HepG2 (cell line): ENCODE data around the gene COL27A1. TPM values are rescaled to one million over a fixed set of nuclear protein-coding genes. Genes with fewer than 3 reads are reported as not detected.

ENCODE experiments used
- CAMTA2 ChIP-seq: sonication (generic); formaldehyde crosslinking; IDR thresholded peaks from 2 replicates; pipeline ENCODE4 v1.4.0; 2020; ENCODE audit warnings: mild to moderate bottlenecking, missing genetic modification reagents, borderline replicate concordance
- DNMT3B ChIP-seq: conservative IDR thresholded peaks from 2 replicates; pipeline ENCODE4 v1.6.1; 2016; ENCODE audit warnings: missing biosample characterization, control low read depth
- EEA1 ChIP-seq: sonication (generic); formaldehyde crosslinking; IDR thresholded peaks from 2 replicates; pipeline ENCODE4 v1.5.1; 2020; ENCODE audit warnings: mild to moderate bottlenecking, missing genetic modification reagents, borderline replicate concordance
- KAT8 ChIP-seq: IDR thresholded peaks from 2 replicates; pipeline ENCODE4 v1.6.1; 2016; ENCODE audit warnings: missing genetic modification reagents, missing compliant biosample characterization
- PLRG1 ChIP-seq: fragments of 450-650 bp; conservative IDR thresholded peaks from 2 replicates; pipeline ENCODE4 v1.6.1; 2016
- PLSCR1 ChIP-seq: sonication (generic); formaldehyde crosslinking; IDR thresholded peaks from 2 replicates; pipeline ENCODE4 v1.5.0; 2020; ENCODE audit warnings: missing genetic modification reagents, mild to moderate bottlenecking, borderline replicate concordance
- REPIN1 ChIP-seq: sonication (generic); formaldehyde crosslinking; IDR thresholded peaks from 2 replicates; pipeline ENCODE4 v1.8.0; 2022; ENCODE audit warnings: missing genetic modification reagents, low read depth, mild to moderate bottlenecking, borderline replicate concordance
- ZBTB3 ChIP-seq: sonication (generic); formaldehyde crosslinking; IDR thresholded peaks from 2 replicates; pipeline ENCODE4 v1.4.0; 2020; ENCODE audit warnings: low read depth, mild to moderate bottlenecking, moderate library complexity, missing genetic modification reagents, borderline replicate concordance
- ZNF225 ChIP-seq: sonication (generic); formaldehyde crosslinking; IDR thresholded peaks from 2 replicates; pipeline ENCODE4 v1.4.0; 2020; ENCODE audit warnings: mild to moderate bottlenecking, missing genetic modification reagents
- ZNF33A ChIP-seq: sonication (generic); formaldehyde crosslinking; IDR thresholded peaks from 2 replicates; pipeline ENCODE4 v1.5.1; 2020; ENCODE audit warnings: missing genetic modification reagents, mild to moderate bottlenecking, moderate library complexity, borderline replicate concordance
- ZNF543 ChIP-seq: sonication (generic); formaldehyde crosslinking; IDR thresholded peaks from 2 replicates; pipeline ENCODE4 v1.4.0; 2020; ENCODE audit warnings: mild to moderate bottlenecking, missing genetic modification reagents
- ZNF569 ChIP-seq: sonication (generic); formaldehyde crosslinking; IDR thresholded peaks from 2 replicates; pipeline ENCODE4 v1.5.0; 2020; ENCODE audit warnings: mild to moderate bottlenecking, missing genetic modification reagents, moderate library complexity, borderline replicate concordance
- ZNF576 ChIP-seq: sonication (generic); formaldehyde crosslinking; IDR thresholded peaks from 2 replicates; pipeline ENCODE4 v1.4.0; 2020; ENCODE audit warnings: mild to moderate bottlenecking, missing genetic modification reagents
- polyA plus RNA-seq, 8 experiments: library from polyadenylated mRNA; depleted of rRNA in 3 of 8; stranded (reverse) in 7 of 8; unstranded in 1 of 8; fragments of >200 nt; fragmentation: Illumina TruSeq in 4 of 8; extraction: Trizol in 4 of 8; gene quantifications; 2 replicates each; pipeline versions ENCODE4 v1.2.1 to v1.2.3, GENCODE V29; 2011 to 2016; ENCODE audit warnings: low read depth in 4 of 8, missing spikeins in 1 of 8, mixed read lengths in 1 of 8; ENCODE audit not compliant: insufficient read depth in 1 of 8
- total RNA-seq, 5 experiments: library from RNA; depleted of rRNA; stranded (reverse); fragments of >200 nt; fragmentation: Illumina TruSeq; extraction: Trizol; gene quantifications; 2 replicates each; pipeline ENCODE4 v1.2.3, GENCODE V29; 2016; ENCODE audit warnings: low read depth in 1 of 5
- TF ChIP-seq, protein P1 (sequence below), 2 experiments: sonication (generic) in 1 of 2; formaldehyde crosslinking in 1 of 2; IDR thresholded peaks; 2 replicates each; pipeline versions ENCODE4 v1.4.0 to v1.6.1; 2016 to 2020; ENCODE audit warnings: borderline replicate concordance in 1 of 2, low read depth in 1 of 2, mild to moderate bottlenecking in 1 of 2, missing genetic modification reagents in 1 of 2
- TF ChIP-seq, protein P2 (sequence below): sonication (generic); formaldehyde crosslinking; IDR thresholded peaks from 2 replicates; pipeline ENCODE4 v1.5.1; 2020; ENCODE audit warnings: missing genetic modification reagents, mild to moderate bottlenecking, borderline replicate concordance
- TF ChIP-seq, protein P3 (sequence below): sonication (generic); formaldehyde crosslinking; IDR thresholded peaks from 2 replicates; pipeline ENCODE4 v1.8.1; 2022; ENCODE audit warnings: mild to moderate bottlenecking, missing genetic modification reagents
- TF ChIP-seq, protein P4 (sequence below): sonication (generic); formaldehyde crosslinking; IDR thresholded peaks from 2 replicates; pipeline ENCODE4 v1.5.0; 2020; ENCODE audit warnings: missing genetic modification reagents, mild to moderate bottlenecking, borderline replicate concordance

Gene COL27A1
- total and polyA plus RNA-seq, 2 of the 13 experiments (the other 11 are each of a cell fraction or from before 2014, with no cell fraction given), result 71.3 to 89.1 TPM

DNA sequence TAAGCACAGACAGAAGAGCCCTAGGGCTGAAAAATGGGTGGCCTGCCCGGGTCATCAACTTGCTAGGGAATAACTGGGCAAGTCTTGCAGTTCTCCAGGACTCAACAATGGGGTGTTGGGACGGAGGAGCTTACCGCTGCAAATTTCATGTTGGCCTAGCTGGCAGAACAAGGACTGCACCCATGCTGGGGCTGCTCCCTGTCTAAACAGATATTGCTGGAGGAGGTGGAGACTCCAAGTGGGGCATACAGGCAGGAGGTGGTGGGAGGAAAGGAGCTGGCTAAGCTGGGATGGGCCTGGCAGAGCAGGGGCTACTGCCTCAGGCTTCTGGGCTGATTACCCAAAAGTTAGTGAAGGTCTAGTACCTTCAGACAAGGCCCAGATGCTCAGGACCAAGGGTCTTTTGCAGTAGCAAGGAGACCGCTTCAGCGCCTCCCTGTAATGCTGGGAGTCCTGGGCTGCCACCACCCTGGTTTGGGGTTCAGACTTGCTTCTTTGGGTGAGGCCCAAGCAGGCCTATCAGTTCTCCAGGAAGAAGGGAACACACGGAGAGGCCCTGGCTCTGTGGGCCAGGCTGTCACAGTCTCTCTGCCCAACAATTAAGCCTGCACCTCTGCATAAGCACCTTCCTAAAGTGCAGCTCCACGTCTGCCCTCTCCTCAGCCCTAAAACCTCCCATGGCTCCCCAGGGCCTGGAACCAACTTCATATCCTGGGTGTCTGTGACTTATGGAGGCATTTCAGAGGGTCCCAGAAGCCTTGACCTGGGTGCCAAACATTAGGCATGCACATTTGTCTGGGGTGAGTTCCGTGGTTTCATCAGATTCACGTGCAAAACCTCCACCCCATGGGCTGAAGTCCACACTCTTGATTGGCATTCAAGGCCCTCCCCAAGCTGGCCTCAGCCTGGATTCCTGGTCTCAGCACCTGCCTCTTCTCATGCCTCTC is 32.0 kb upstream of the COL27A1 start (continued):
- TF ChIP-seq, protein P1, sequence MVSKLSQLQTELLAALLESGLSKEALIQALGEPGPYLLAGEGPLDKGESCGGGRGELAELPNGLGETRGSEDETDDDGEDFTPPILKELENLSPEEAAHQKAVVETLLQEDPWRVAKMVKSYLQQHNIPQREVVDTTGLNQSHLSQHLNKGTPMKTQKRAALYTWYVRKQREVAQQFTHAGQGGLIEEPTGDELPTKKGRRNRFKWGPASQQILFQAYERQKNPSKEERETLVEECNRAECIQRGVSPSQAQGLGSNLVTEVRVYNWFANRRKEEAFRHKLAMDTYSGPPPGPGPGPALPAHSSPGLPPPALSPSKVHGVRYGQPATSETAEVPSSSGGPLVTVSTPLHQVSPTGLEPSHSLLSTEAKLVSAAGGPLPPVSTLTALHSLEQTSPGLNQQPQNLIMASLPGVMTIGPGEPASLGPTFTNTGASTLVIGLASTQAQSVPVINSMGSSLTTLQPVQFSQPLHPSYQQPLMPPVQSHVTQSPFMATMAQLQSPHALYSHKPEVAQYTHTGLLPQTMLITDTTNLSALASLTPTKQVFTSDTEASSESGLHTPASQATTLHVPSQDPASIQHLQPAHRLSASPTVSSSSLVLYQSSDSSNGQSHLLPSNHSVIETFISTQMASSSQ (IDR thresholded peaks at IDR 0.05; ENCODE audit: low read depth), result no peak; the same call in 1 of the 2 replicates
- TF ChIP-seq, protein P1 (CRISPR knock-in tag; IDR thresholded peaks at IDR 0.05; ENCODE audit: borderline replicate concordance), result no peak
- TF ChIP-seq CAMTA2 (CRISPR knock-in tag) (no peak), ZNF576 (CRISPR knock-in tag) (no peak), KAT8 (CRISPR knock-in tag) (peak; percentile 35; the same call in 1 of the 2 replicates), REPIN1 (CRISPR knock-in tag) (no peak; the same call in 1 of the 2 replicates), ZNF569 (CRISPR knock-in tag) (no peak), ZNF225 (CRISPR knock-in tag) (no peak), ZNF543 (CRISPR knock-in tag) (no peak), PLSCR1 (CRISPR knock-in tag) (no peak), EEA1 (CRISPR knock-in tag) (no peak), ZNF33A (CRISPR knock-in tag) (no peak), ZBTB3 (CRISPR knock-in tag) (no peak), PLRG1 (no peak), DNMT3B (CRISPR knock-in tag) (no peak)
- TF ChIP-seq, protein P2, sequence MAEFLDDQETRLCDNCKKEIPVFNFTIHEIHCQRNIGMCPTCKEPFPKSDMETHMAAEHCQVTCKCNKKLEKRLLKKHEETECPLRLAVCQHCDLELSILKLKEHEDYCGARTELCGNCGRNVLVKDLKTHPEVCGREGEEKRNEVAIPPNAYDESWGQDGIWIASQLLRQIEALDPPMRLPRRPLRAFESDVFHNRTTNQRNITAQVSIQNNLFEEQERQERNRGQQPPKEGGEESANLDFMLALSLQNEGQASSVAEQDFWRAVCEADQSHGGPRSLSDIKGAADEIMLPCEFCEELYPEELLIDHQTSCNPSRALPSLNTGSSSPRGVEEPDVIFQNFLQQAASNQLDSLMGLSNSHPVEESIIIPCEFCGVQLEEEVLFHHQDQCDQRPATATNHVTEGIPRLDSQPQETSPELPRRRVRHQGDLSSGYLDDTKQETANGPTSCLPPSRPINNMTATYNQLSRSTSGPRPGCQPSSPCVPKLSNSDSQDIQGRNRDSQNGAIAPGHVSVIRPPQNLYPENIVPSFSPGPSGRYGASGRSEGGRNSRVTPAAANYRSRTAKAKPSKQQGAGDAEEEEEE (CRISPR knock-in tag), result no peak
- TF ChIP-seq, protein P3, sequence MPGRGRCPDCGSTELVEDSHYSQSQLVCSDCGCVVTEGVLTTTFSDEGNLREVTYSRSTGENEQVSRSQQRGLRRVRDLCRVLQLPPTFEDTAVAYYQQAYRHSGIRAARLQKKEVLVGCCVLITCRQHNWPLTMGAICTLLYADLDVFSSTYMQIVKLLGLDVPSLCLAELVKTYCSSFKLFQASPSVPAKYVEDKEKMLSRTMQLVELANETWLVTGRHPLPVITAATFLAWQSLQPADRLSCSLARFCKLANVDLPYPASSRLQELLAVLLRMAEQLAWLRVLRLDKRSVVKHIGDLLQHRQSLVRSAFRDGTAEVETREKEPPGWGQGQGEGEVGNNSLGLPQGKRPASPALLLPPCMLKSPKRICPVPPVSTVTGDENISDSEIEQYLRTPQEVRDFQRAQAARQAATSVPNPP (CRISPR knock-in tag), result no peak
- TF ChIP-seq, protein P4, sequence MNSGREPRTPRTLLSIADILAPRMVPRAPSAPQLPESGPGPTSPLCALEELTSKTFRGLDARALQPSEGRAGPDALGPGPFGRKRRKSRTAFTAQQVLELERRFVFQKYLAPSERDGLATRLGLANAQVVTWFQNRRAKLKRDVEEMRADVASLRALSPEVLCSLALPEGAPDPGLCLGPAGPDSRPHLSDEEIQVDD (CRISPR knock-in tag), result no peak
